ENCODE measurements around the gene EPHB3. TPM values are rescaled to one million over a fixed set of nuclear protein-coding genes. Genes with fewer than 3 reads are reported as not detected.

The EPHB3 gene
- total and polyA plus RNA-seq, 3 donors from 2014 or later: 2.0 to 2.6 (median 2.3) TPM

DNA sequence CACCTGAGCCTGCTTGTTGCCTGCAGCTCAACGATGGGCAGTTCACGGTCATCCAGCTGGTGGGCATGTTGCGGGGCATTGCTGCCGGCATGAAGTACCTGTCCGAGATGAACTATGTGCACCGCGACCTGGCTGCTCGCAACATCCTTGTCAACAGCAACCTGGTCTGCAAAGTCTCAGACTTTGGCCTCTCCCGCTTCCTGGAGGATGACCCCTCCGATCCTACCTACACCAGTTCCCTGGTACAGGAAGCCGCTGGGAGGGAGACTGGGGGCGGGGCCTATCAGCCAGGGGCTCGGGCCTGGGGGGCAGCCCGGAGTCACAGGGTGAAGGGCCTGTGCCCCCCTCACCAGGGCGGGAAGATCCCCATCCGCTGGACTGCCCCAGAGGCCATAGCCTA is 18.8 kb downstream of the EPHB3 start:
- peaks cover 10% of the 10 kb centered on the region for H3K4me1 ChIP-seq
- H3K27ac ChIP-seq: no peak overlapping the region
- no peaks in the 10 kb centered on the region for H3K9me3 ChIP-seq
- intact Hi-C loops (cut with DNase I; ENCODE audit: low total_unique reads): no loop called here
- H3K27me3 ChIP-seq: no peaks in the 10 kb centered on the region
- DNase-seq: no peak
- H3K36me3 ChIP-seq (ENCODE audit: low read depth, missing control alignments): no peaks in the 10 kb centered on the region
- TF ChIP-seq POLR2A (IDR thresholded peaks at IDR 0.05): no peak
- TF ChIP-seq, protein P1, sequence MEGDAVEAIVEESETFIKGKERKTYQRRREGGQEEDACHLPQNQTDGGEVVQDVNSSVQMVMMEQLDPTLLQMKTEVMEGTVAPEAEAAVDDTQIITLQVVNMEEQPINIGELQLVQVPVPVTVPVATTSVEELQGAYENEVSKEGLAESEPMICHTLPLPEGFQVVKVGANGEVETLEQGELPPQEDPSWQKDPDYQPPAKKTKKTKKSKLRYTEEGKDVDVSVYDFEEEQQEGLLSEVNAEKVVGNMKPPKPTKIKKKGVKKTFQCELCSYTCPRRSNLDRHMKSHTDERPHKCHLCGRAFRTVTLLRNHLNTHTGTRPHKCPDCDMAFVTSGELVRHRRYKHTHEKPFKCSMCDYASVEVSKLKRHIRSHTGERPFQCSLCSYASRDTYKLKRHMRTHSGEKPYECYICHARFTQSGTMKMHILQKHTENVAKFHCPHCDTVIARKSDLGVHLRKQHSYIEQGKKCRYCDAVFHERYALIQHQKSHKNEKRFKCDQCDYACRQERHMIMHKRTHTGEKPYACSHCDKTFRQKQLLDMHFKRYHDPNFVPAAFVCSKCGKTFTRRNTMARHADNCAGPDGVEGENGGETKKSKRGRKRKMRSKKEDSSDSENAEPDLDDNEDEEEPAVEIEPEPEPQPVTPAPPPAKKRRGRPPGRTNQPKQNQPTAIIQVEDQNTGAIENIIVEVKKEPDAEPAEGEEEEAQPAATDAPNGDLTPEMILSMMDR (IDR thresholded peaks at IDR 0.05): no peak
- WGBS, 2 donors: 82 to 90% methylated on average over 13 to 16 of the region's 16 CpGs
- H3K4me3 ChIP-seq: no peak overlapping the region

DNA sequence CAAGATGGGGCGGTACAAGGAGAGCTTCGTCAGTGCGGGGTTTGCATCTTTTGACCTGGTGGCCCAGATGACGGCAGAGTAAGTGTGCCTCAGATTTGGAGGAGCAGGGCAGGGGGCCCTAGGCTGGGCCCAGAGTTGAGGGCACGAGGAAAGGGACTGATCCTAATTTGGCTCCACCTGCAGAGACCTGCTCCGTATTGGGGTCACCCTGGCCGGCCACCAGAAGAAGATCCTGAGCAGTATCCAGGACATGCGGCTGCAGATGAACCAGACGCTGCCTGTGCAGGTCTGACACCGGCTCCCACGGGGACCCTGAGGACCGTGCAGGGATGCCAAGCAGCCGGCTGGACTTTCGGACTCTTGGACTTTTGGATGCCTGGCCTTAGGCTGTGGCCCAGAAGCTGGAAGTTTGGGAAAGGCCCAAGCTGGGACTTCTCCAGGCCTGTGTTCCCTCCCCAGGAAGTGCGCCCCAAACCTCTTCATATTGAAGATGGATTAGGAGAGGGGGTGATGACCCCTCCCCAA is 19.8 kb downstream of the EPHB3 start:
- WGBS, 2 donors: 55 to 92% methylated on average over 5 to 15 of the region's 15 CpGs
- Histone ChIP-seq H3K36me3 (ENCODE audit: low read depth, missing control alignments) (no peaks in the 10 kb centered on the region), H3K27ac (no peak overlapping the region), H3K4me1 (peaks cover 10% of the 10 kb centered on the region), H3K4me3 (no peak overlapping the region), H3K27me3 (no peaks in the 10 kb centered on the region), H3K9me3 (no peaks in the 10 kb centered on the region)
- TF ChIP-seq, protein P1 (IDR thresholded peaks at IDR 0.05): no peak
- no peak for TF ChIP-seq POLR2A (IDR thresholded peaks at IDR 0.05)
- intact Hi-C loops (cut with DNase I; ENCODE audit: low total_unique reads): no loop called here
- DNase-seq: no peak

DNA sequence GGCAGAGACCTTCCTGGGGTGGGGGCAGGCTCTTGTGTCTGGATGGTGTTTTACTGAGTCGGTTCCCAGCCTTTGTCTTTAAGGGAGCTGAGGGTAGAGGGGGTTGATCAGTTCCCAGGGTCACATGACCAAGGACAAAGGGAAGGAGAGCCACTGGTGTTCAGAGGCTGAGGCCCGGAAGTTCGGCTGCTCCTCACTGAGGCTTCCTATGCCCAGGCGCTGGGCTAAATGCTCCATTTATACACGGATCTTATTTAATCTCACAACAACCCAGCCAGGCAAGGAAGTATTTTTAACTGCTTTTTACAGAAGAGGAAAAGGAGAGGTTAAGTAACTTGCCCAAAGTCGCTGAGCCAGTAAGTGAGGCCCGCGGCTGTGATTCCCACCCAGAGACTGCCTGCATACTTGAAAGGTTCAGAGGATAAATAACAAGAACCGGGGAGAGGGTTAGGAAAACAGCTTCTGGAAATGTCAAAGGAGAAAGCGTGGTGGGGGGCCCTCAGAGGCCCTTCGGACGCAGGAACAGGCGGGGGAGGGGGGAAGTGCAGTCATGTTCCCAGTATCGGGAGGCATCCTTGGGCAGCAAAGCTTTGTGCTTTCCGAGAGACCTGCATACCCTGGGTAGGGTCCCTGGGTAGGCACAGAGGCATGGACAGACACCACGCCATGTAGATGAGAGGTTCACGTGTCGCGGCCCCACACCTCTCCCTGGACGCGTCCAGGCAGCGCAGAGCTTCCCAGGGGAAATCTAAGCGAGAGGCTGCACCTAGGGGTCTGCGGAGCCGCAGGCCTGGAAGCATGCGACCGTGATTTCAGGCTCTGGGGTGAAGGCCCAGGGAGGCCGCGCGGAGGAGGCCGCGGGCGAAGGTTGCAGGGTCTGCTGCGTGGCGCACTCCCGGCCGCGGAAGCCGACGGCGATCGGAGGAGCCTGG is 21.3 kb downstream of the EPHB3 start:
- peak overlapping the region; percentile 42 to 60 for H3K4me3 ChIP-seq
- DNase-seq: peak; percentile 68
- no peaks in the 10 kb centered on the region for H3K36me3 ChIP-seq (ENCODE audit: low read depth, missing control alignments)
- H3K9me3 ChIP-seq: no peaks in the 10 kb centered on the region
- peak overlapping the region; percentile 27 to 67 for H3K27ac ChIP-seq
- H3K4me1 ChIP-seq: peaks cover 10% of the 10 kb centered on the region
- intact Hi-C loops (cut with DNase I; ENCODE audit: low total_unique reads): no loop called here
- H3K27me3 ChIP-seq: no peaks in the 10 kb centered on the region
- TF ChIP-seq, protein P1 (IDR thresholded peaks at IDR 0.05): no peak
- no peak for TF ChIP-seq POLR2A (IDR thresholded peaks at IDR 0.05)
- 7 to 13% methylated on average over 33 to 34 of the region's 42 CpGs for WGBS, 2 donors

DNA sequence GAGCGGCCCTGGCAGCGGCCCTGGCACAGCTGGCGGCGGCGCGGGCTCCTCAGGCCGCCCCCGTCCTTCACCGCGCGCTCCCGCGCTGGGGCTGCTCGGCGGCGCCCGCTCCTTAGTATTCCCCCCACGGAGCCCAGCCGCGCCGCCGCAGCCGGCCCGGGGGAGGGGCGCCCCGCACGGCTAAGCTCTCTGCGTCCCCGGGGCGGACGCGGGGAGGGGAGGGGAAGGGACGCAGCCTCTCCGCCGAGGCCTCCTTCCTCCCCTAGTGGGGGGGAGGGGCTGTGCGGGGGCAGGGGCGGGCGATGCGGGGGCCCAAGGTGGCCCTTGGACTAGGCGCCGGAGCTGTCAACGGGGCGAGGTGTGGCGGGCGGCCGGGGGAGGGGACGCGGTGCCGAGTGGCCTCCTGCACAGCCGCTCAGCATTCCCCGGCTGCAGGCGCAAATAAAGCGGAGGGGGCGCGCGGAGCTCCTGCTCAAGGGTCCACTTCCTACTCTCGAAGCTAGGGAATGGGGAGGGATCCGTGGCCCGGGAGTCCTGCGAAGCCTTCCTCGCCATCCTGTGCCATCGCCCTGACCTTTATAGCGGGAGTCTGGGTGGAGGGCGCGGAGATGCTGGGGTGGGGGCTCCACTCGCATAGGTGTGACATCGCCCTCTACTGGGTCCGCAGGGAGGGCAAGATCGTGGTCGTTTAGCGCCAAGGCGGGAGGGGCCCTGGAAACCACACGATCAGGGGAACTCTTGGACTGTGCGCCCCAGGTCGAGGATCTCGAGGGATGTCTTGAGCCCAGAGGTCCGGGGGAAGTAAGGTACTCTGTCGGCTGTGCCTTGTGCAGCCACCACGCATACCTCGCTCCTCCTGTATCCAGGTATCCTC is 22.2 kb downstream of the EPHB3 start:
- intact Hi-C loops (cut with DNase I; ENCODE audit: low total_unique reads): no loop called here
- H3K4me1 ChIP-seq: peaks cover 10% of the 10 kb centered on the region

More for the DNA sequence above, 22.2 kb downstream of the EPHB3 start:
- Histone ChIP-seq H3K36me3 (ENCODE audit: low read depth, missing control alignments) (no peaks in the 10 kb centered on the region), H3K4me3 (peak overlapping the region; percentile 42 to 60), H3K9me3 (no peaks in the 10 kb centered on the region), H3K27me3 (no peaks in the 10 kb centered on the region), H3K27ac (peak overlapping the region; percentile 27 to 67)
- no peak for DNase-seq
- TF ChIP-seq POLR2A (IDR thresholded peaks at IDR 0.05): no peak
- TF ChIP-seq, protein P1 (IDR thresholded peaks at IDR 0.05): no peak
- WGBS, 2 donors: 17% methylated on average over 44 of the region's 80 CpGs; no CpG with 5 or more reads in 1 of the 2 donors
